H9 (cell line): ENCODE results near the gene EPAS1. TPM values are rescaled to one million over a fixed set of nuclear protein-coding genes. Genes with fewer than 3 reads are reported as not detected.

Experiments
- DNase-seq: peaks from one replicate; pipeline ENCODE4 v3.0.0-alpha.2; 2017
- H2AFZ ChIP-seq: one replicate; pipeline ENCODE4 v1.6.1; 2013; ENCODE audit warnings: mild to moderate bottlenecking, low read length, control low read depth, moderate library complexity
- H2AK5ac ChIP-seq: 2 replicates; pipeline ENCODE4 v1.6.1; 2013; ENCODE audit warnings: low read length, control low read depth, mixed read lengths; ENCODE audit not compliant: insufficient read length
- H2BK120ac ChIP-seq: one replicate; pipeline ENCODE4 v1.6.1; 2013; ENCODE audit warnings: low read depth, mild to moderate bottlenecking, low read length, control low read depth, inconsistent platforms; ENCODE audit not compliant: poor library complexity, severe bottlenecking
- H2BK12ac ChIP-seq: 2 replicates; pipeline ENCODE4 v1.6.1; 2013; ENCODE audit warnings: low read length, control low read depth, mixed read lengths, low read depth; ENCODE audit not compliant: insufficient read length
- H2BK15ac ChIP-seq: 2 replicates; pipeline ENCODE4 v1.6.1; 2013; ENCODE audit warnings: low read depth, low read length, control low read depth
- H2BK20ac ChIP-seq: one replicate; pipeline ENCODE4 v1.6.1; 2013; ENCODE audit warnings: low read depth, mild to moderate bottlenecking, low read length, control low read depth, inconsistent platforms; ENCODE audit not compliant: poor library complexity, severe bottlenecking
- H2BK5ac ChIP-seq: 2 replicates; pipeline ENCODE4 v1.6.1; 2013; ENCODE audit warnings: low read length, control low read depth, mixed read lengths; ENCODE audit not compliant: insufficient read length
- H3K14ac ChIP-seq: 2 replicates; pipeline ENCODE4 v1.6.1; 2013; ENCODE audit warnings: low read length, control low read depth; ENCODE audit not compliant: insufficient read depth
- H3K18ac ChIP-seq: 2 replicates; pipeline ENCODE4 v1.6.1; 2013; ENCODE audit warnings: low read depth, mild to moderate bottlenecking, mixed read lengths, low read length, control low read depth; ENCODE audit not compliant: insufficient read length
- H3K23ac ChIP-seq: 2 replicates; pipeline ENCODE4 v1.6.1; 2013; ENCODE audit warnings: low read length, control low read depth, mixed read lengths, low read depth; ENCODE audit not compliant: insufficient read length
- H3K23me2 ChIP-seq: 2 replicates; pipeline ENCODE4 v1.6.1; 2013; ENCODE audit warnings: low read depth, mild to moderate bottlenecking, mixed read lengths, low read length, control low read depth; ENCODE audit not compliant: insufficient read length, poor library complexity, severe bottlenecking
- H3K27ac ChIP-seq: 2 replicates; pipeline ENCODE4 v1.5.1; 2013; ENCODE audit warnings: low read length, control low read depth, mixed read lengths, low read depth; ENCODE audit not compliant: insufficient read length
- H3K27me3 ChIP-seq: 2 replicates; pipeline ENCODE4 v1.6.1; 2013; ENCODE audit warnings: low read length, control low read depth, inconsistent platforms; ENCODE audit not compliant: insufficient read depth
- H3K4ac ChIP-seq: 2 replicates; pipeline ENCODE4 v1.6.1; 2013; ENCODE audit warnings: low read depth, mild to moderate bottlenecking, control low read depth, inconsistent platforms, low read length, moderate library complexity
- H3K4me1 ChIP-seq: 2 replicates; pipeline ENCODE4 v1.6.1; 2013; ENCODE audit warnings: low read length, control low read depth, inconsistent platforms; ENCODE audit not compliant: insufficient read depth
- H3K4me2 ChIP-seq: 2 replicates; pipeline ENCODE4 v1.6.1; 2013; ENCODE audit warnings: low read length, control low read depth, mixed read lengths; ENCODE audit not compliant: insufficient read length, insufficient read depth
- H3K56ac ChIP-seq: 2 replicates; pipeline ENCODE4 v1.6.1; 2013; ENCODE audit warnings: low read depth, mild to moderate bottlenecking, mixed read lengths, low read length, control low read depth; ENCODE audit not compliant: insufficient read length
- H3K79me1 ChIP-seq: 2 replicates; pipeline ENCODE4 v1.6.1; 2013; ENCODE audit warnings: low read depth, mild to moderate bottlenecking, moderate library complexity, low read length, control low read depth, inconsistent platforms; ENCODE audit not compliant: insufficient read depth, poor library complexity, severe bottlenecking
- H3K79me2 ChIP-seq: 2 replicates; pipeline ENCODE4 v1.6.1; 2013; ENCODE audit warnings: low read length, control low read depth, inconsistent platforms; ENCODE audit not compliant: insufficient read depth
- H3K9ac ChIP-seq: 2 replicates; pipeline ENCODE4 v1.6.1; 2013; ENCODE audit warnings: low read length, control low read depth, mixed read lengths; ENCODE audit not compliant: insufficient read length; ENCODE audit errors: extremely low read depth
- H3K9me3 ChIP-seq: one replicate; pipeline ENCODE4 v1.6.1; 2013; ENCODE audit warnings: low read depth, low read length, inconsistent platforms; ENCODE audit not compliant: control insufficient read depth
- H3T11ph ChIP-seq: one replicate; pipeline ENCODE4 v1.6.1; 2013; ENCODE audit warnings: mild to moderate bottlenecking, low read length, control low read depth, inconsistent platforms
- H4K20me1 ChIP-seq: one replicate; pipeline ENCODE4 v1.6.1; 2013; ENCODE audit not compliant: control insufficient read depth, insufficient read length, insufficient read depth
- H4K5ac ChIP-seq: 2 replicates; pipeline ENCODE4 v1.6.1; 2013; ENCODE audit warnings: low read depth, mild to moderate bottlenecking, mixed read lengths, low read length, control low read depth; ENCODE audit not compliant: insufficient read length
- H4K8ac ChIP-seq: replicated peaks from 2 replicates; pipeline ENCODE4 v1.6.1; 2013; ENCODE audit warnings: low read length, control low read depth, mixed read lengths, low read depth; ENCODE audit not compliant: insufficient read length
- H4K91ac ChIP-seq: 2 replicates; pipeline ENCODE4 v1.6.1; 2013; ENCODE audit warnings: low read depth, mild to moderate bottlenecking, moderate library complexity, mixed read lengths, low read length, control low read depth; ENCODE audit not compliant: insufficient read length
- H3K27ac Mint-ChIP-seq, 3 experiments: 2 replicates in 2 of 3; 3 replicates in 1 of 3; pipeline ENCODE4 v1.8.0; 2020 to 2021; ENCODE audit warnings: mixed read lengths in 3 of 3, mild to moderate bottlenecking in 1 of 3, moderate library complexity in 1 of 3
- H3K27me3 Mint-ChIP-seq: 2 replicates; pipeline ENCODE4 v1.8.0; 2021; ENCODE audit warnings: low read depth, mild to moderate bottlenecking, moderate library complexity, mixed read lengths
- H3K36me3 Mint-ChIP-seq, 3 experiments: 2 replicates in 2 of 3; 3 replicates in 1 of 3; pipeline ENCODE4 v1.8.0; 2020 to 2021; ENCODE audit warnings: low read depth in 3 of 3, mixed read lengths in 3 of 3; ENCODE audit not compliant: insufficient read depth in 1 of 3
- H3K4me1 Mint-ChIP-seq, 2 experiments: 2 replicates each; pipeline ENCODE4 v1.8.0; 2020; ENCODE audit warnings: mixed read lengths in 2 of 2
- H3K4me3 Mint-ChIP-seq, 2 experiments: 2 replicates in 1 of 2; 3 replicates in 1 of 2; pipeline ENCODE4 v1.8.0; 2020 to 2021; ENCODE audit warnings: mild to moderate bottlenecking in 2 of 2, mixed read lengths in 2 of 2, moderate library complexity in 1 of 2
- H3K9me3 Mint-ChIP-seq, 2 experiments: 2 replicates in 1 of 2; 3 replicates in 1 of 2; pipeline ENCODE4 v1.8.0; 2020; ENCODE audit warnings: mild to moderate bottlenecking in 2 of 2, mixed read lengths in 2 of 2, moderate library complexity in 1 of 2
- CTCF ChIP-seq: fragments of 200-600 bp; sonication (generic); conservative IDR thresholded peaks from 3 replicates; pipeline ENCODE4 v1.8.0; 2021; ENCODE audit warnings: antibody characterized with exemption, mild to moderate bottlenecking
- WGBS: extraction: QIAGEN DNeasy Blood & Tissue Kit; methylation state at CpG from one replicate; pipeline ENCODE4 v1.1.7; 2013; ENCODE audit warnings: missing lambda C conversion rate, low lambda C conversion rate, mixed read lengths; ENCODE audit not compliant: insufficient read length; ENCODE audit errors: extremely low coverage; 5-methylcytosine and 5-hydroxymethylcytosine counted together
- total RNA-seq: library from RNA; stranded (reverse); gene quantifications from 2 replicates; pipeline ENCODE4 v1.2.1, GENCODE V29; 2021

The EPAS1 gene
- total RNA-seq, 1 experiment from 2014 or later: 1.1 TPM

- H2AK5ac ChIP-seq: no peak overlapping the region
- Mint-ChIP-seq H3K27ac (no peak overlapping the region), H3K4me1 (no peaks in the 10 kb centered on the region), H3K9me3 (no peaks in the 10 kb centered on the region), H3K27me3 (no peaks in the 10 kb centered on the region), H3K4me3 (no peak overlapping the region), H3K36me3 (no peaks in the 10 kb centered on the region)
- no peak overlapping the region for H2BK20ac ChIP-seq
- H3K9ac ChIP-seq: no peak overlapping the region
- H2BK15ac ChIP-seq: no peak overlapping the region
- H3K4ac ChIP-seq: no peak overlapping the region
- no peaks in the 10 kb centered on the region for H3K79me1 ChIP-seq
- H4K20me1 ChIP-seq: no peaks in the 10 kb centered on the region
- no peak overlapping the region for H4K8ac ChIP-seq
- H3K18ac ChIP-seq: no peak overlapping the region
- H3K56ac ChIP-seq: no peak overlapping the region
- H2BK120ac ChIP-seq: no peak overlapping the region
- H3K23ac ChIP-seq: no peak overlapping the region
- H2AFZ ChIP-seq: no peak overlapping the region
- no peaks in the 10 kb centered on the region for H3K23me2 ChIP-seq
- H3K4me1 ChIP-seq: no peaks in the 10 kb centered on the region
- H2BK12ac ChIP-seq: no peak overlapping the region
- TF ChIP-seq CTCF: no peak
- no peak overlapping the region for H4K91ac ChIP-seq
- no peak overlapping the region for H4K5ac ChIP-seq
- DNase-seq: no peak
- no peak overlapping the region for H2BK5ac ChIP-seq
- H3K27me3 ChIP-seq: 0 out of 2 replicates have a peak, but pooled peaks cover 2% of the 10 kb centered on the region
- no CpG with 5 or more reads among the region's 6 CpGs for WGBS
- no peak overlapping the region for H3K27ac ChIP-seq
- no peak overlapping the region for H3T11ph ChIP-seq
- no peaks in the 10 kb centered on the region for H3K9me3 ChIP-seq
- H3K14ac ChIP-seq: no peak overlapping the region
- H3K79me2 ChIP-seq: no peaks in the 10 kb centered on the region
- H3K4me2 ChIP-seq: no peak overlapping the region
These were observed 64.9 kb downstream of the EPAS1 start for GRCh38 chr2:46361920-46362666.
